ENCODE measurements around the gene AKAIN1. TPM values are rescaled to one million over a fixed set of nuclear protein-coding genes. Genes with fewer than 3 reads are reported as not detected.

Gene AKAIN1
- total and polyA plus RNA-seq, 3 donors from 2014 or later, result not detected

GRCh38 chr18:5198311-5198710 lies 1.3 kb upstream of the AKAIN1 start:
- no peaks in the 10 kb centered on the region for H3K36me3 ChIP-seq (ENCODE audit: low read depth, missing control alignments)
- intact Hi-C loops (cut with DNase I; ENCODE audit: low total_unique reads), result no loop called here
- no peaks in the 10 kb centered on the region for H3K27me3 ChIP-seq
- H3K27ac ChIP-seq, result no peak overlapping the region
- no peaks in the 10 kb centered on the region for H3K9me3 ChIP-seq
- TF ChIP-seq, protein P1, sequence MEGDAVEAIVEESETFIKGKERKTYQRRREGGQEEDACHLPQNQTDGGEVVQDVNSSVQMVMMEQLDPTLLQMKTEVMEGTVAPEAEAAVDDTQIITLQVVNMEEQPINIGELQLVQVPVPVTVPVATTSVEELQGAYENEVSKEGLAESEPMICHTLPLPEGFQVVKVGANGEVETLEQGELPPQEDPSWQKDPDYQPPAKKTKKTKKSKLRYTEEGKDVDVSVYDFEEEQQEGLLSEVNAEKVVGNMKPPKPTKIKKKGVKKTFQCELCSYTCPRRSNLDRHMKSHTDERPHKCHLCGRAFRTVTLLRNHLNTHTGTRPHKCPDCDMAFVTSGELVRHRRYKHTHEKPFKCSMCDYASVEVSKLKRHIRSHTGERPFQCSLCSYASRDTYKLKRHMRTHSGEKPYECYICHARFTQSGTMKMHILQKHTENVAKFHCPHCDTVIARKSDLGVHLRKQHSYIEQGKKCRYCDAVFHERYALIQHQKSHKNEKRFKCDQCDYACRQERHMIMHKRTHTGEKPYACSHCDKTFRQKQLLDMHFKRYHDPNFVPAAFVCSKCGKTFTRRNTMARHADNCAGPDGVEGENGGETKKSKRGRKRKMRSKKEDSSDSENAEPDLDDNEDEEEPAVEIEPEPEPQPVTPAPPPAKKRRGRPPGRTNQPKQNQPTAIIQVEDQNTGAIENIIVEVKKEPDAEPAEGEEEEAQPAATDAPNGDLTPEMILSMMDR (IDR thresholded peaks at IDR 0.05), result no peak
- no peak for TF ChIP-seq POLR2A (IDR thresholded peaks at IDR 0.05)
- no peak for DNase-seq
- H3K4me1 ChIP-seq, result no peaks in the 10 kb centered on the region
- WGBS, 2 donors, result 88 to 94% methylated on average over 3 of the region's 3 CpGs
- no peak overlapping the region for H3K4me3 ChIP-seq

GRCh38 chr18:5197461-5197860 lies 404 bp upstream of the AKAIN1 start:
- Histone ChIP-seq H3K36me3 (ENCODE audit: low read depth, missing control alignments) (no peaks in the 10 kb centered on the region), H3K27me3 (no peaks in the 10 kb centered on the region), H3K4me1 (no peaks in the 10 kb centered on the region), H3K4me3 (peak overlapping the region in 1 of 2 donors; percentile 41), H3K27ac (no peak overlapping the region), H3K9me3 (no peaks in the 10 kb centered on the region)
- intact Hi-C loops (cut with DNase I; ENCODE audit: low total_unique reads), result no loop called here
- DNase-seq, result no peak
- WGBS, 2 donors, result 7% methylated on average over 16 to 18 of the region's 18 CpGs
- TF ChIP-seq, protein P1 (IDR thresholded peaks at IDR 0.05), result no peak

DNA sequence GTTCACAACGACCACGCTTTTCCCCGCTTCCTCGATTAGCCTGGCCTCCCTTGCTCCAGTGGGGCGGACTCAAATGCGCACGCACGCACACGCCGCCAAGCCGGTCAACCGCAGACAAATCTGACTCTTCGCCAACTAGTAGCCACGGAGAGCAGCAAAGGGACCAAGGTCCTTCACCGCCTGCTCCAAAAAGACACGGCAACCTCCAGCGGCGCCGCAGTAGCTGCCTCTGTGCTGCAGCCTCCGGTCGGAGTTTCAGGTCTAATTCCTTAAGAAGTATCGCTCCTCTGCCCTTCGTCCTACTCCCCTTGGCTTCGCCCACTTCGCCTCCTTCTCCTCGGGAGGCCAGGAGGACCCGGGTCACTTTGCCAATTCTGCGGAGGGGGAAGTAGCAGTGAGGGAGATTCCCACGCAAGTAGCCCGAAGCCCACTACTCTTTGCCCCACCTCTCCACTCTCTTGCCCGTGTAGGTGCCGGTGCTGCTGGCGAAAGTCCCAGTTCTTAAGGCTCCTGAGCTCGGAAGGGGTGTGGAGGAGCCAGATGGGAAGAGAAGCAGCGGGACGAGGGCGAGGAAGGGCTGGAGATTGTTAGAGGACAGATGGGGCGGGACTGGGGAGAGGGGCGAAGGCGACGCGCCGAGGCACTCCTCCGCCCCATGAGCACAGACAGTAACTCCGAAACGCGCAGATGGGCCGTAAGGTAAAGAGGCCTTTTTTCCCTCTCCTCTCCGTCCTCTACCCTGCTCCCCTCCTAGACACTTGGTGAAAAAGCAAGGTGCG lies 615 bp downstream of the AKAIN1 start:
- H3K27ac ChIP-seq, result no peak overlapping the region
- WGBS, 2 donors, result 1 to 2% methylated on average over 24 to 50 of the region's 50 CpGs
- peak overlapping the region; percentile 4 to 41 for H3K4me3 ChIP-seq
- intact Hi-C loops (cut with DNase I; ENCODE audit: low total_unique reads), result no loop called here
- TF ChIP-seq, protein P1 (IDR thresholded peaks at IDR 0.05), result no peak
- TF ChIP-seq POLR2A (IDR thresholded peaks at IDR 0.05), result no peak
- H3K36me3 ChIP-seq (ENCODE audit: low read depth, missing control alignments), result no peaks in the 10 kb centered on the region
- no peak for DNase-seq
- no peaks in the 10 kb centered on the region for H3K9me3 ChIP-seq
- no peaks in the 10 kb centered on the region for H3K4me1 ChIP-seq
- no peaks in the 10 kb centered on the region for H3K27me3 ChIP-seq

GRCh38 chr18:5195656-5196055 lies 1.4 kb downstream of the AKAIN1 start:
- no peak for DNase-seq
- Histone ChIP-seq H3K4me1 (no peaks in the 10 kb centered on the region), H3K27me3 (no peaks in the 10 kb centered on the region), H3K27ac (no peak overlapping the region), H3K4me3 (no peak overlapping the region), H3K36me3 (ENCODE audit: low read depth, missing control alignments) (no peaks in the 10 kb centered on the region), H3K9me3 (no peaks in the 10 kb centered on the region)
- 21 to 32% methylated on average over 2 of the region's 2 CpGs for WGBS, 2 donors
- intact Hi-C loops (cut with DNase I; ENCODE audit: low total_unique reads), result no loop called here
- TF ChIP-seq POLR2A (IDR thresholded peaks at IDR 0.05), result no peak
- TF ChIP-seq, protein P1 (IDR thresholded peaks at IDR 0.05), result no peak

DNA sequence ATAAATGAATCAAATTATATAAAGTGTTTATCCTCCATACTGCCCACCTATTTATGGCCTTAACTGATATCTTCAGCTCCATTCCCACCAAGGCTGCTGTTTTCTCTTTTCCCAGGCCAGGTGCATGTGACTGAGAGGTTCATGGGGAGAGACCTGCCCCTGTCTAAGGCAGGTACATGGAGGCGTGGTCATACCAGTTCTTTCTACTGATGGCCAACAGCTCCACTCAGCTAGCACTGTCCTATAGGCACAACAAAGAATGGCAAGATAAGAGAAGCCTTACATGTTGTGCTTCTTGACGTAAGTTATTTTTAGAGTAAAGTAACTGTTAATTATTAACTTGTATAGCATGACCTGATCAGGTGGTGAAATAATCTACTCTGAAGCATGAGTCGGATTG lies 16.8 kb downstream of the AKAIN1 start:
- Histone ChIP-seq H3K27me3 (no peaks in the 10 kb centered on the region), H3K4me3 (no peak overlapping the region), H3K4me1 (no peaks in the 10 kb centered on the region), H3K27ac (no peak overlapping the region), H3K36me3 (ENCODE audit: low read depth, missing control alignments) (no peaks in the 10 kb centered on the region), H3K9me3 (no peaks in the 10 kb centered on the region)
- TF ChIP-seq, protein P1 (IDR thresholded peaks at IDR 0.05), result no peak
- TF ChIP-seq POLR2A (IDR thresholded peaks at IDR 0.05), result no peak
- DNase-seq, result no peak
- 88% methylated on average over 3 of the region's 3 CpGs for WGBS, 2 donors
- intact Hi-C loops (cut with DNase I; ENCODE audit: low total_unique reads), result no loop called here

All from testis (tissue), 3 donors.